GM18498 (cell line): ENCODE results near the gene TRMT1.
"Not testable (repeated sequence)": the region's sequence is repeated elsewhere in the genome, so short reads cannot be mapped to it uniquely, and the experiment has no call there.

Experiments used
- ATAC-seq: cut with Tn5 transposase; IDR thresholded peaks from one replicate; pipeline ENCODE4 v1.9.1; 2021; ENCODE audit warnings: mild to moderate bottlenecking, moderate library complexity; ENCODE audit not compliant: unreplicated experiment

TRMT1 gene

GRCh38 chr19:13150931-13151604, 34.5 kb upstream of the TRMT1 start:
- ATAC-seq = peak; percentile 0

DNA sequence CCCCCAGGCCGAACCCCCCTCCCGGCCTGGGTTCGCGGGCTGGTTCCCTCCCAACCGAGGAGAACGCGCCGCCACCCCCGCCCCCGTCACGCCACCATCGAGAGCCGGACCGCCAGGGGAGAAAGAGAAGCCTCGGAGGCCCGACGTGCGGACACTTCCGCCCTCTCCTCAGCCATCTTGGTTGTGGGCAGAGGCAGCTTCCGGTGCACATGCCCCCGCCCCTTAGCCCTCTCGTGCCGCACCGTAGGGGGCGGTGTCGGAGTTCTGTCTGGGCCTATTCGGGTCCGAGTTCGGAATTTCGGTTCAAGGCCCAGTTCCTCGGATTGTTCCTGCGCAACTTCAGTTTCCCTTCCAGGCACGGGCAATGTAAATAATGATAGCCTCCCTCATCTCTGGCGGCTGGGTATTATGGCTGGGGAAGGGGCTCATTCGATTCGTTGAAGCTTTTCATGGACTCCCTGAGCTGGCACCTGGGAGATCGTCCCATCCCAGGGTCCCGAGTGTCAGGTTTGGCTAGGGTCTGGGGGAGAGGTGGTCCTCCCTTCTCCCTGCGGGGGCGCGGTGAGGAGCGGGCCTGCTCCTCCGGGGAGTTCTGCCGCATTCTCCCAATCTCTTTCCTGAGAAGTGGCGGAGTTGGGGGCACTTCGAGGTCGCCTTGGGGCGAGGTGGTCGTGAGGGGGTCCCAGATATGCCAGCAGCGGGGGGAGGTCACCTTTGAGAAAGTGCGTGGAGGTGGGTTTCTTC, 33.8 kb upstream of the TRMT1 start, which contains the start of the genes IER2 and STX10:
IER2 (plus strand) TSS at position 225 of the 744 bp plus-strand sequence. CDS start 2,776 bp downstream, outside the sequence.
STX10 (minus strand) TSS at position 189 of the 744 bp plus-strand sequence. CDS start 202 bp downstream, outside the sequence.
- ATAC-seq = peak; percentile 38

DNA sequence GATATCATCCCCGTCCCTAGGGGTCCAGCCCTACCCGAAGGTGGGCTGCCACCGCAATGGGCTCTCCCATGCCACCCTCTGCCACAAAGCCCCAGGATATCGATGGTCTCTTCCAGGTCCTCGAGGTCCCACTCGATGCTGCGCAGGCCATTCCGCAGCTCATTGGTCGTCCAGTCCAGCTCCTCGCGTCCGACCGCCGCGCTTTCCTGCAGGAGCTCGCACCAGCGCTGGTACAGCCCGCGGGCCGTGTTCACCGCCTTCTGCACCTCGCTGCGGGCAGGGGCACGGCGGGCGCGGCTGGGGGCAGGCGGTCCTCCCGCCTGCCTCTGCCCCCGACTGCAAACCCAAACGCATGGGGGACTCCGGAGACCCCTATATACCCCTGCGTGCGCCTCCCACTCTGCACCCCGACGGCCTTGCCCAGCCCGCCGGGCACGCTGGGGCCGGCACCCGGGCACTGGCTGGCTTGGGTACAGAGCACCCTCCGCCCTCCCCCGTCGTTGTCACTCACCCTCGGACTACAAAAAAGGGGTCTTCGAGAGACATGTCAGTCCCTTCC, 33.2 kb upstream of the TRMT1 start:
- ATAC-seq = peak; percentile 0

DNA sequence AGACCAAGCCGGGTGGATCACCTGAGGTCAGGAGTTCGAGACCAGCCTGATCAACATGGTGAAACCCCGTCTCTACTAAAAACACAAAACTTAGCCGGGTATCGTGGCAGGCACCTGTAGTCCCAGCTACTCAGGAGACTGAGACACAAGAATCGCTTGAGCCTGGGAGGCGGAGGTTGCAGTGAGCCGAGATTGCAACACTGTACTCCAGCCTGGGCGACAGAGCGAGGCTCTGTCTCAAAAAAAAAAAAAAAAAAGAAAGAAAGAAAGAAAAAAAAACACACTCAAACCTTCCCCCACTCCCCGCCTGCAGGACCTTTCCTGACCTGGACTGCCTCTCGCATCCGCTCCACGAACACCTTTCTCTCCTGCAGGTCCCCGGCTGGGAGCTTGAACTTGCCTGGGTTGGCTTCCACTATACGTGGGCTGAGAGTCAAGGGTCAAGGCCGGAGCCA, 32.7 kb upstream of the TRMT1 start:
- not testable (repeated sequence) for ATAC-seq

DNA sequence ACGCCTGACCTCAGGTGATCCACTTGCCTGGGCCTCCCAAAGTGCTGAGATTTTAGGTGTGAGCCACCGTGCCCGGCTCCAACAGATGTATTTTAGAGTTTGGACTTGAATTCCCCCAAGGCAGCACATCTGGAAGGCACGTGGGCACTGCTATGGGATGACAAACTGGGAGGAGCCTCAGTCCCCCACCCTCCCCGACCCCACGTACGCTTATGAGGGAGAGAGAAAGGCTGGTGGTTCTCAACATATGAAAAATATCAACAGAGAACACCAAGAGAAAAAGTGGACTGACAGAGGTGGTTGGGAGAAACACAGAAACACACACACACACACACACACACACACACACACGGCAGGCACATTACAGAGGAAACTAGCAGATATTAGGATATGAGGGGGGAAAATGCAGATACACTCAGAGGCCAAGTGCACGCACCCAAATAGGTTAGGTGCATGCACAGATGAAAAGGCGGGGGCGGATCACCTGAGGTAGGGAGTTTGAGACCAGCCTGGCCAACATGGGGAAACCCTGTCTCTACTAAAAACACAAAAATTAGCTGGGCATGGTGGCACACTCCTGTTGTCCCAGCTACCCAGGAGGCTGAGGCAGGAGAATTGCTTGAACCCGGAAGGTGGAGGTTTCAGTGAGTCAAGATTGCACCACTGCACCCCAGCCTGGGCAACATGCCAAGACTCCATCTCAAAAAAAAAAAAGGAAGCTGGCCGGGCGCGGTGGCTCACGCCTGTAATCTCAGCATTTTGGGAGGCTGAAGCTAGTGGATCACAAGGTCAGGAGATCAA, 30.4 kb upstream of the TRMT1 start:
- no peak for ATAC-seq

GRCh38 chr19:13139633-13140311, 23.2 kb upstream of the TRMT1 start:
- no peak for ATAC-seq

DNA sequence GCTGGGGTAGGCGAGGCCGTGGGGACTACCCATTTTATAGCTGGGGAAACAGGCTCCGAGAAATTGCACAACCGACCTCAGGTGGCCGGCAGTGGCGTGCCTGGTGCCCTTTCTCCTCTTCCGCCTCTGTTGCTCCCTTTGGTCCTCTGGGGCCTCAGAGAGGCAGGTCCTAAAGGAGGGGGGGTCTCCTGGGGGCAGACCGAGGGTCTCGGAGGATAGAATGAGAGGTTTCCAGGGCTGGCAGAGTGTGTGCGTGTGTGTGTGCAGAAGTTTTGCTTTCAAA, 22.3 kb upstream of the TRMT1 start:
- no peak for ATAC-seq

- no peak for ATAC-seq
These were observed 21.8 kb upstream of the TRMT1 start for GRCh38 chr19:13138171-13138915.

DNA sequence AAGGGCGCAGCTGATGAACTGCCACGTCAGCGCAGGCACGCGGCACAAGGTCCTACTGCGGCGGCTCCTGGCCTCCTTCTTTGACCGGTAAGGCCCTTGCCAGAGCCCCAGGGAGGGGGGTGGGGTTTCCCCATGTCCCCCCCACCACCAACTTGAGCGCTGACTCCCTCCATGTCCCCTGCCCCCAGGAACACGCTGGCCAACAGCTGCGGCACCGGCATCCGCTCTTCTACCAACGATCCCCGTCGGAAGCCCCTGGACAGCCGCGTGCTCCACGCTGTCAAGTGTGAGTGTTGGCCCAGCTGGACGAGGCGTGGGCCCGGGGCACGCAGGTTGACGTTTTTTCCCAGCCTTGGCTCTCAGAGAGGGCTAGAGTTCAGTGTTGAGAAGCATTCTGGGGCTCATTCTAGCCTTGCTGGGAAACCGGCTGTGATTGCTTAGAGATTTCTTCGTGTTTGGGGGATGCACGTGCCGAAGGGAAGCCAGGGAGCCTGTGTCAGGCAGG, 20.8 kb upstream of the TRMT1 start:
- ATAC-seq = no peak

DNA sequence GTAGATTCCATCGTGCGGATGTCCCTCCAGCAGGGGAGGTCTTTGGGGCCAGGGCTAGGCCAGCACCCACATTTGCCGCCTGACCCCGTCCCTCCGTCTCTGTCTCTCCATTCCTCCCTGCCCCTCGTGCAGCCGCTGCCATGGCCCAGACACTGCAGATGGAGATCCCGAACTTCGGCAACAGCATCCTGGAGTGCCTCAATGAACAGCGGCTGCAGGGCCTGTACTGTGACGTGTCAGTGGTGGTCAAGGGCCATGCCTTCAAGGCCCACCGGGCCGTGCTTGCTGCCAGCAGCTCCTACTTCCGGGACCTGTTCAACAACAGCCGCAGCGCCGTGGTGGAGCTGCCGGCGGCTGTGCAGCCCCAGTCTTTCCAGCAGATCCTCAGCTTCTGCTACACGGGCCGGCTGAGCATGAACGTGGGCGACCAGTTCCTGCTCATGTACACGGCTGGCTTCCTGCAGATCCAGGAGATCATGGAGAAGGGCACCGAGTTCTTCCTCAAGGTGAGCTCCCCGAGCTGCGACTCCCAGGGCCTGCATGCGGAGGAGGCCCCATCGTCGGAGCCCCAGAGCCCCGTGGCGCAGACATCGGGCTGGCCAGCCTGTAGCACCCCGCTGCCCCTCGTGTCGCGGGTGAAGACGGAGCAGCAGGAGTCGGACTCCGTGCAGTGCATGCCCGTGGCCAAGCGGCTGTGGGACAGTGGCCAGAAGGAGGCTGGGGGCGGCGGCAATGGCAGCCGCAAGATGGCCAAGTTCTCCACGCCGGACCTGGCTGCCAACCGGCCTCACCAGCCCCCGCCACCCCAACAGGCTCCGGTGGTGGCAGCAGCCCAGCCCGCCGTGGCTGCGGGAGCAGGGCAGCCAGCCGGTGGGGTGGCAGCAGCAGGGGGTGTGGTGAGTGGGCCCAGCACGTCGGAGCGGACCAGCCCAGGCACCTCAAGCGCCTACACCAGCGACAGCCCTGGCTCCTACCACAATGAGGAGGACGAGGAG, 18.8 kb upstream of the TRMT1 start:
- ATAC-seq = no peak

DNA sequence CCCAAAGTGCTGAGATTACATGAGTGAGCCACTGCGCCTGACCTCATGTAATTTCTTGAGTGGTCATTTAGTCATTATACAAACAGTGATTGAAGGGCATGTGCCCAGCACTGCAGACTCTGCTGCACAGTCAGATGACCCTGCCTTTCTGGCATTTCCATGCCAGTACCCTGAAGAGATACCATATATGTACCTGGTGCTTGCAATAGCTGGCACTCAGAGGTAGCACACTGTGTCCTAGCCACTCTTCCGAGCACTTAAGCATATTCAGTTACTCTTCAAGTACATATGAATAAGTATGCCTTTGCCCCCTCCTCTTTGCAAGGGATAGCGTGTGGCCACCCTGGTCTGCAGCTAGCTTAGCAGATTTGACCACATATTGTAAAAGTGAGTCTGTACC, 18.1 kb upstream of the TRMT1 start:
- ATAC-seq = no peak

GRCh38 chr19:13133241-13133870, 16.8 kb upstream of the TRMT1 start:
- ATAC-seq = no peak

DNA sequence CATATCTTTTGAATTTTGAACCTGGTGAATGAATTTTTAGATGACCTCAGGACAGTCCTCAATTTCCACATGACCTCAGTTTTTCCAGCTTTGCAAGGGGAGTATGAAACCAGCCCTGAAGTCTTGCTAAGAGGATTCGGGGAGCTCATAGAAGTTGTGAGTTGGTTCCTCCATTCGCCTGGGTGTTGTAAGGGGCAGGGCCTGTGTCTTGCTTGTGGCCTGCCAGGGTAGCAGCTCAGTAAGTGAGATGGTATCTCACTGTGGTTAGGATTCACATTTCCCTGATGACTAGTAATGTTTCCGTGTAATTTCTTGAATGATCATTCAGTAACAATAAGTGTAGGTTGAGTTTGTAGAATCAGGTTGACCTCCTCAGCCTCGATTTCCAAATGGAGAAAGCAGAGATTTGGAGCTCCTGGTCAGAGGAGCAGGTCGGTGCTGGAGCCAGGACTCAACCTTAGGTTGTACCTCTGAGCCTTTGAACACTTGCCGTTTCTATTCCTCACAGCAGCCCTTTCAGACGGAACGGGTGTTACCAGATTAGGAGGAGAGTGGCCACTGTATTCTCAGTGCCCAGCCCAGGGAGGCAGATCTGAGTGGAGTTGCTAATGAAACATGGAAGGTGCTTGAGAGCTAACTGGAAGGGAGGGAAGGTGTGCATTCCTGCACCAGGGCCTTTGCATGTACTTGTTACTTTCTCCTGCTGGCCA, 16.1 kb upstream of the TRMT1 start:
- ATAC-seq = no peak

DNA sequence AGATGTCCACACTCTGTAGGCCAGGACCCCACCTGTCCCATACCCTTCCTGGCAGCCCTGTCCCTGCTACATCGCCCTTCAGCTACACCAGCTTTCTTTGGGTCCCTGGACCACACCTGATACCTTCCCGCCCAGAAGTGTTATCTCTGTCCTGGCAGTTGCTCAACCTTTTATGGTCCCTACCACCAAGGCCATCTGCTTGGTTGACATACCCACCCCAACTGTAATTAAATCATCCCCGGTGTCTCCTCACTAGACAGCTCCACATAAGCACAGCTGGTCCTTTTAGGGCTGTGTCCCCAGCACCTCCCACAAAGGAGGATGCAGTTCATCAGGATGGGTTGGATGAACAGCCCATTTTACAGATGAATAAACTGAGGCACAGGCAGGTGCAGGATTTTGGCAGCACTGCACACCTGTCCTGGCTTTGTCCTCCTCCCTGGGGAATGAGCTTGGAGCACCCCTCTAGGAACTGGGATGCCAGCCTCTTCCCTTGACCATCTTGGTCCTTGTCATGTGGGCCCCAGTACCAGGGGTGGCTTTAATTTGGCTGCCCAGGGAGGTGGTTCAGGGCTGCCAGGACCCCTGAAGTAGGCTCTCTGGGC, 14.4 kb upstream of the TRMT1 start:
- no peak for ATAC-seq

- no peak for ATAC-seq
These were observed 12.8 kb upstream of the TRMT1 start for GRCh38 chr19:13129384-13129783.

GRCh38 chr19:13128583-13128982, 12.0 kb upstream of the TRMT1 start:
- ATAC-seq = no peak
